ENCODE data around the gene MGLL. TPM values are rescaled to one million over a fixed set of nuclear protein-coding genes. Genes with fewer than 3 reads are reported as not detected.

The MGLL gene
- total RNA-seq, 4 donors from 2014 or later: 26.5 to 50.2 (median 43.8) TPM

DNA sequence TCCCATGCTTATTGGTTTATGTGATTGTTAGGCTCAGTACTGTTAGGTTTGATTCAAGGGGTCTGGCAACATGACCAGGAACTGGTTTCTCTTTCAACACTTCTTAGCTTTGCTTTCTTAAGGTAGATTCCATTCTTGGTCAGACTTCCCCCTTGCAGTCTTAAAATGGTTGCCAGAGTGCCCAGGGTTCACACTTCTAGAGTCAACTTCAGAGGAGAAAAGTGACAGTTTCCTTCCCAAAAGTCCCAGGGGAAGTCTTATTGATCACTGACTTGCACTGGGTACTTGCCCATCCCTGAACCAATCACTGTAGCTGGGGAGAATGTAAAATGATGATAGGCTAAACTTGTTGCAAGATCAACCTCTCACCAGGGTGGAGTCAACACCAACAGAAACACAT, 14.1 kb downstream of the MGLL start:
- Histone ChIP-seq H3K36me3 (peaks cover 0 to 26% of the 10 kb centered on the region in 2 donors), H3K27ac (no peak overlapping the region), H3K27me3 (no peaks in the 10 kb centered on the region), H3K4me3 (no peak overlapping the region), H3K9me3 (no peaks in the 10 kb centered on the region), H3K4me1 (peaks cover 36 to 37% of the 10 kb centered on the region in 2 donors)
- no peak for DNase-seq
- TF ChIP-seq, protein P1, sequence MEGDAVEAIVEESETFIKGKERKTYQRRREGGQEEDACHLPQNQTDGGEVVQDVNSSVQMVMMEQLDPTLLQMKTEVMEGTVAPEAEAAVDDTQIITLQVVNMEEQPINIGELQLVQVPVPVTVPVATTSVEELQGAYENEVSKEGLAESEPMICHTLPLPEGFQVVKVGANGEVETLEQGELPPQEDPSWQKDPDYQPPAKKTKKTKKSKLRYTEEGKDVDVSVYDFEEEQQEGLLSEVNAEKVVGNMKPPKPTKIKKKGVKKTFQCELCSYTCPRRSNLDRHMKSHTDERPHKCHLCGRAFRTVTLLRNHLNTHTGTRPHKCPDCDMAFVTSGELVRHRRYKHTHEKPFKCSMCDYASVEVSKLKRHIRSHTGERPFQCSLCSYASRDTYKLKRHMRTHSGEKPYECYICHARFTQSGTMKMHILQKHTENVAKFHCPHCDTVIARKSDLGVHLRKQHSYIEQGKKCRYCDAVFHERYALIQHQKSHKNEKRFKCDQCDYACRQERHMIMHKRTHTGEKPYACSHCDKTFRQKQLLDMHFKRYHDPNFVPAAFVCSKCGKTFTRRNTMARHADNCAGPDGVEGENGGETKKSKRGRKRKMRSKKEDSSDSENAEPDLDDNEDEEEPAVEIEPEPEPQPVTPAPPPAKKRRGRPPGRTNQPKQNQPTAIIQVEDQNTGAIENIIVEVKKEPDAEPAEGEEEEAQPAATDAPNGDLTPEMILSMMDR (IDR thresholded peaks at IDR 0.05 in 4 of 5, conservative IDR thresholded peaks at IDR 0.05 in 1 of 5): no peak
- no peak for TF ChIP-seq POLR2A (IDR thresholded peaks at IDR 0.05)
- intact Hi-C loops (cut with DNase I; ENCODE audit: low total_unique reads) (no loop called here), in situ Hi-C loops (cut with MboI; ENCODE audit: low sequenced_read_pairs in 4 of 4) (no loop called here)
- no peak for ATAC-seq

DNA sequence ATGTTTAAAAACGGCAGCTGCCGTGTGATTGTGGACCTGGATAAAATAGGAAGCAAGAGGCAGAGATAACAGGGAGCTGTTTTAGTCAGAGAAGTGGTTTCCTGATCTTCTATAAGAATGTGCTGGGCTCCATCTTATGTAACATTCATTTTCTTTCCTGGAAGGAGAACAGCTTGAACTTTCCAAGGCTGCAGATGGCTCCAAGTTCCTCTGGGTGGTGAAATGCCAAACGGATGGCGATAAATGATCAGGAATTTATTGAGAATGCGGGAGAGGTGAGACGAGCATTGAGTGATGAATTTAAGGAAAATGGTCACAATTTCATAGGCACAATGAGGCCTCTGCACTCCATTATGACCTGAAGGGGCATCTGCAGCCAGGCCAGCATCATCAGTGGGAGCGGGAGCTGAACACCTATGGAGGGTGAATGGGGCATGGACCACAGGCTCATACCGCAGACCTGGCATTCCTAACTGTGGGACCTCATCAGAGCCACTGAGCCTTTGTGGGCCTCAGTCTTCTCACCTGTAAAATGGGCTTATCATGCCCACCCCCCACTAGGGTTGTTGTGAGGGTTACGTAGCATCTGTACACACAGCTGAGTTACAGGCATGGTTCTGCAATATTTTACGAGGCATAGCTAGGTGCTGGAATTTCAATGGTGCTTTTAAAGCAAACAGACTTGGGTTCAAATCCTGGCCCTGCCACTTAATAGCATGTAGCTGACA, 17.1 kb downstream of the MGLL start:
- no peak for DNase-seq
- Histone ChIP-seq H3K4me1 (peaks cover 47 to 49% of the 10 kb centered on the region in 2 donors), H3K4me3 (no peak overlapping the region), H3K36me3 (peaks cover 0 to 14% of the 10 kb centered on the region in 2 donors), H3K27me3 (no peaks in the 10 kb centered on the region), H3K27ac (peak overlapping the region in 2 of 4 donors; percentile 11 to 43), H3K9me3 (no peaks in the 10 kb centered on the region)
- intact Hi-C loops (cut with DNase I; ENCODE audit: low total_unique reads): no loop called here
- no peak for ATAC-seq
- in situ Hi-C loops (cut with MboI; ENCODE audit: low sequenced_read_pairs in 4 of 4): no loop called here
- TF ChIP-seq, protein P1 (IDR thresholded peaks at IDR 0.05 in 4 of 5, conservative IDR thresholded peaks at IDR 0.05 in 1 of 5): no peak
- no peak for TF ChIP-seq POLR2A (IDR thresholded peaks at IDR 0.05)

DNA sequence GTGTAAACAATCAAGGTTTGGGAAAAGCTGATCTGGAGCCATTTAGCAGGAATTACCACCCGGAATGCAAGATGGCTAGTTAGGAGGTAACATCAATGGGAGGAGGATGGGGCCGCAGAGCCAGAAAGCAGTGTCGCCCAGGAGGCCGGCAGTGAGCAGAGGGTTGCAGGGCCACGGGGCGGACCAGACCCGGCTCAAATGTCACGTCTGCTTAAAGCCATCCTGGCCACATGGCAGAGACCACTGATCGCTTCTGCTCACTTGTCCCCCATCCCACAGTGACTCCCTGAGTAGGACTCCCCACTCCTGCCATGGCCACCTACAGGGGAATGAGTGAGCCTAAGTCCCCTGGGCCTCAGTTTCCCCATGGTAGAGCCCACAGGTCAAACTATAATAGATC, 18.2 kb downstream of the MGLL start:
- H3K27ac ChIP-seq: peak overlapping the region in 3 of 4 donors; percentile 16 to 43 (median 18)
- DNase-seq: no peak
- no peaks in the 10 kb centered on the region for H3K27me3 ChIP-seq
- H3K4me1 ChIP-seq: peaks cover 36 to 54% of the 10 kb centered on the region in 2 donors
- TF ChIP-seq, protein P1 (IDR thresholded peaks at IDR 0.05 in 4 of 5, conservative IDR thresholded peaks at IDR 0.05 in 1 of 5): no peak
- no peak for TF ChIP-seq POLR2A (IDR thresholded peaks at IDR 0.05)
- in situ Hi-C loops (cut with MboI; ENCODE audit: low sequenced_read_pairs in 4 of 4) (no loop called here), intact Hi-C loops (cut with DNase I; ENCODE audit: low total_unique reads) (no loop called here)
- no peaks in the 10 kb centered on the region for H3K9me3 ChIP-seq
- H3K36me3 ChIP-seq: peaks cover 0 to 13% of the 10 kb centered on the region in 2 donors
- H3K4me3 ChIP-seq: no peak overlapping the region
- no peak for ATAC-seq

DNA sequence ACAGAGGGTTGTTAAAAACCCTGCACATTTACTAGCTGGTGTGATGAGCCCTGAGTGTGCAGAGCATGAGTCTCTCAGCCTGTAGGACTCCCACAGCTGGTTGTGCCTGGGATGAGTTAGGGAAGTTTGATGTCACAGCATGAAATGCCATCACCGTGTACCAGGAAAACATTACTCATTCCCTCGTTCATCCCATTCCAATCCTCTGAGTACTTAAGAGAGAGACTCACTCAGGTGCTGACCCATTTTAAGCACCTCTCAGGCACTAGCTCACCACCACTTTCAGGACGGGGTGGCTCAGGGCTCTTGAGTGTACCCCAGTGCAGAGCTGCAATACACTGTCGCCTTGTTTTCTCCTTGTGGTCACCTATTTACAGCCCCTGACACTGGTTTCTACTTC, 18.7 kb downstream of the MGLL start:
- ATAC-seq (peak; percentile 85 to 91), DNase-seq (no peak)
- Histone ChIP-seq H3K4me3 (no peak overlapping the region), H3K27me3 (no peaks in the 10 kb centered on the region), H3K4me1 (peaks cover 35 to 56% of the 10 kb centered on the region in 2 donors), H3K36me3 (peaks cover 0 to 8% of the 10 kb centered on the region in 2 donors), H3K27ac (peak overlapping the region in 3 of 4 donors; percentile 14 to 18 (median 16)), H3K9me3 (no peaks in the 10 kb centered on the region)
- in situ Hi-C loops (cut with MboI; ENCODE audit: low sequenced_read_pairs in 4 of 4): no loop called here
- intact Hi-C loops (cut with DNase I; ENCODE audit: low total_unique reads): no loop called here
- TF ChIP-seq, protein P1 (IDR thresholded peaks at IDR 0.05 in 4 of 5, conservative IDR thresholded peaks at IDR 0.05 in 1 of 5): no peak
- TF ChIP-seq POLR2A (IDR thresholded peaks at IDR 0.05): no peak

Measured in gastrocnemius medialis (tissue), 4 donors.